HCT116 (cell line): Measurements from ENCODE around the gene PDK2. TPM values are rescaled to one million over a fixed set of nuclear protein-coding genes. Genes with fewer than 3 reads are reported as not detected.

Experiments used
- ATAC-seq: fragments of 200-7000 bp; cut with Tn5 transposase; 2 replicates; pipeline ENCODE4 v1.9.1; 2020; ENCODE audit warnings: mild to moderate bottlenecking, moderate library complexity
- BruUV-seq: library from RNA; stranded (reverse); fragments of 400-500 nt; replicated peaks from 2 replicates; lab custom pipeline; 2021; lab: Mats Ljungman, UMichigan
- CTCF ChIA-PET: fragments of 300-600 bp; sonication (Branson Sonifier 250); formaldehyde crosslinking; loops from one replicate; lab custom pipeline; 2021; ENCODE audit warnings: antibody characterized with exemption; lab: Charles Lee
- POLR2A ChIA-PET: fragments of 300-600, 350-600 bp; sonication (Branson Sonifier 250); formaldehyde crosslinking; loops from one replicate; lab custom pipeline; 2021; ENCODE audit warnings: antibody characterized with exemption; lab: Charles Lee
- RAD21 ChIA-PET, 2 experiments: fragments of 300-600 bp; sonication (Branson Sonifier 250); formaldehyde crosslinking; loops; one replicate each; lab custom pipeline; 2023; ENCODE audit warnings: low total read pairs in 2 of 2; ENCODE audit not compliant: uncharacterized antibody in 2 of 2, unreplicated experiment in 2 of 2, low non-redundant PET in 1 of 2; lab: Charles Lee
- DNase-seq: peaks from one replicate; pipeline ENCODE4 v3.0.0-alpha.2; 2010; ENCODE audit warnings: low read depth, low spot score
- H2AFZ ChIP-seq: fragments of 200-600 bp; shearing (Covaris generic), sonication (generic); 2 replicates; pipeline ENCODE4 v1.6.1; 2017; ENCODE audit warnings: low read depth, mixed run types, mixed read lengths, antibody characterized with exemption, low read length; ENCODE audit not compliant: poor library complexity, severe bottlenecking
- H3K27ac ChIP-seq: 2 replicates; pipeline ENCODE4 v1.5.1; 2012; ENCODE audit warnings: low read depth, low read length
- H3K27me3 ChIP-seq: fragments of 200-600 bp; sonication (generic); 2 replicates; pipeline ENCODE4 v1.6.1; 2016; ENCODE audit warnings: mixed run types, low read length, mixed read lengths; ENCODE audit not compliant: insufficient read depth
- H3K36me3 ChIP-seq, 2 experiments: fragments of 200-500 bp in 1 of 2; fragments of 200-600 bp in 1 of 2; sonication (Bioruptor generic) in 1 of 2; sonication (generic) in 1 of 2; 2 replicates each; pipeline versions ENCODE4 v1.5.1 to v1.6.1; 2014 to 2016; ENCODE audit warnings: low read length in 2 of 2, inconsistent platforms in 1 of 2, mixed read lengths in 1 of 2, mixed run types in 1 of 2; ENCODE audit not compliant: insufficient read depth in 2 of 2, control insufficient read depth in 1 of 2
- H3K4me1 ChIP-seq, 2 experiments: fragments of 200-600 bp in 1 of 2; sonication (generic) in 1 of 2; 2 replicates each; pipeline versions ENCODE4 v1.5.1 to v1.6.1; 2012 to 2017; ENCODE audit warnings: low read length in 2 of 2, inconsistent platforms in 1 of 2, mild to moderate bottlenecking in 1 of 2, mixed read lengths in 1 of 2, mixed run types in 1 of 2, moderate library complexity in 1 of 2; ENCODE audit not compliant: insufficient read depth in 2 of 2, control insufficient read depth in 1 of 2
- H3K4me2 ChIP-seq: fragments of 200-600 bp; sonication (generic); 2 replicates; pipeline ENCODE4 v1.6.1; 2017; ENCODE audit warnings: mixed run types, low read length, mixed read lengths
- H3K4me3 ChIP-seq, 2 experiments: fragments of 200-600 bp in 1 of 2; sonication (generic) in 1 of 2; replicated peaks in 1 of 2; 2 replicates each; pipeline ENCODE4 v1.5.1; 2011 to 2016; ENCODE audit warnings: low read length in 2 of 2, control low read depth in 1 of 2, low read depth in 1 of 2, mild to moderate bottlenecking in 1 of 2, mixed read lengths in 1 of 2, mixed run types in 1 of 2
- H3K79me2 ChIP-seq: fragments of 200-600 bp; sonication (generic); 2 replicates; pipeline ENCODE4 v1.6.1; 2017; ENCODE audit warnings: mild to moderate bottlenecking, mixed run types, low read length, moderate library complexity, mixed read lengths; ENCODE audit not compliant: insufficient read depth
- H3K9ac ChIP-seq: fragments of 200-600 bp; sonication (generic); 2 replicates; pipeline ENCODE4 v1.6.1; 2016; ENCODE audit warnings: low read length, mixed read lengths
- H3K9me2 ChIP-seq: fragments of 200-600 bp; sonication (generic), shearing (Covaris generic); 2 replicates; pipeline ENCODE4 v1.6.1; 2017; ENCODE audit warnings: mixed run types, mild to moderate bottlenecking, moderate library complexity; ENCODE audit not compliant: insufficient read depth
- H3K9me3 ChIP-seq, 2 experiments: fragments of 200-500 bp in 1 of 2; fragments of 200-600 bp in 1 of 2; sonication (Bioruptor generic) in 1 of 2; sonication (generic) in 1 of 2; 2 replicates each; pipeline ENCODE4 v1.6.1; 2014 to 2017; ENCODE audit warnings: low read length in 2 of 2, mixed read lengths in 2 of 2, inconsistent platforms in 1 of 2, low read depth in 1 of 2, mild to moderate bottlenecking in 1 of 2, mixed run types in 1 of 2, moderate library complexity in 1 of 2; ENCODE audit not compliant: control insufficient read depth in 1 of 2, insufficient read depth in 1 of 2
- H4K20me1 ChIP-seq: fragments of 200-600 bp; sonication (generic), shearing (Covaris generic); 2 replicates; pipeline ENCODE4 v1.6.1; 2017; ENCODE audit warnings: mixed run types, mild to moderate bottlenecking, moderate library complexity; ENCODE audit not compliant: insufficient read depth
- ATF3 ChIP-seq: IDR thresholded peaks from 2 replicates; pipeline ENCODE4 v1.6.1; 2012
- CEBPB ChIP-seq: IDR thresholded peaks from 2 replicates; pipeline ENCODE4 v1.6.1; 2012; ENCODE audit warnings: low read depth
- CTCF ChIP-seq, 3 experiments: fragments of 200-600 bp in 1 of 3; sonication (generic) in 1 of 3; IDR thresholded peaks in 2 of 3; conservative IDR thresholded peaks in 1 of 3; 2 replicates each; pipeline ENCODE4 v1.5.1; 2012 to 2017; ENCODE audit warnings: low read depth in 2 of 3, low read length in 2 of 3, antibody characterized with exemption in 1 of 3, borderline replicate concordance in 1 of 3, control low read depth in 1 of 3, mild to moderate bottlenecking in 1 of 3, mixed read lengths in 1 of 3, mixed run types in 1 of 3, moderate library complexity in 1 of 3; ENCODE audit not compliant: insufficient read depth in 1 of 3
- ELF1 ChIP-seq: IDR thresholded peaks from 2 replicates; pipeline ENCODE4 v1.6.1; 2012; ENCODE audit warnings: low read depth, borderline replicate concordance
- EZH2 ChIP-seq: fragments of 200-600 bp; sonication (generic); IDR thresholded peaks from 2 replicates; pipeline ENCODE4 v1.6.1; 2017; ENCODE audit warnings: antibody characterized with exemption, mixed run types
- EZH2phosphoT487 ChIP-seq: fragments of 200-600 bp; IDR thresholded peaks from 2 replicates; pipeline ENCODE4 v1.6.1; 2018; ENCODE audit warnings: antibody characterized with exemption, borderline replicate concordance
- POLR2A ChIP-seq: IDR thresholded peaks from 2 replicates; pipeline ENCODE4 v1.7.0; 2011; ENCODE audit warnings: borderline replicate concordance; ENCODE audit not compliant: insufficient read depth, insufficient read length; ENCODE audit errors: extremely low read depth
- POLR2AphosphoS5 ChIP-seq: IDR thresholded peaks from 2 replicates; pipeline ENCODE4 v1.6.1; 2011; ENCODE audit warnings: mild to moderate bottlenecking, low read depth, low read length, moderate library complexity
- SIN3A ChIP-seq: IDR thresholded peaks from 2 replicates; pipeline ENCODE4 v1.6.1; 2012; ENCODE audit warnings: low read depth
- SRF ChIP-seq: IDR thresholded peaks from 2 replicates; pipeline ENCODE4 v1.6.1; 2012; ENCODE audit warnings: low read depth
- TCF7L2 ChIP-seq: IDR thresholded peaks from 2 replicates; pipeline ENCODE4 v1.7.0; 2011; ENCODE audit warnings: borderline replicate concordance, inconsistent platforms; ENCODE audit not compliant: insufficient read depth, insufficient read length; ENCODE audit errors: extremely low read depth
- ZNF274 ChIP-seq: fragments of 200-500 bp; sonication (Bioruptor generic); IDR thresholded peaks from 2 replicates; pipeline ENCODE4 v1.6.1; 2014; ENCODE audit warnings: mild to moderate bottlenecking, low read depth, low read length, inconsistent platforms
- intact Hi-C: fragments of 100-400 bp; cut with micrococcal nuclease; formaldehyde crosslinking; loops from 2 replicates; pipeline ENCODE4 v1.10.0; 2022
- total RNA-seq: library from RNA; stranded (reverse); gene quantifications from one replicate; pipeline ENCODE4 v1.2.1, GENCODE V29; 2021; ENCODE audit not compliant: unreplicated experiment
- TF ChIP-seq, protein P1 (sequence below): IDR thresholded peaks from 2 replicates; pipeline ENCODE4 v1.6.1; 2012; ENCODE audit warnings: low read depth

PDK2 gene
- total RNA-seq, 1 experiment from 2014 or later = 39.1 TPM

DNA sequence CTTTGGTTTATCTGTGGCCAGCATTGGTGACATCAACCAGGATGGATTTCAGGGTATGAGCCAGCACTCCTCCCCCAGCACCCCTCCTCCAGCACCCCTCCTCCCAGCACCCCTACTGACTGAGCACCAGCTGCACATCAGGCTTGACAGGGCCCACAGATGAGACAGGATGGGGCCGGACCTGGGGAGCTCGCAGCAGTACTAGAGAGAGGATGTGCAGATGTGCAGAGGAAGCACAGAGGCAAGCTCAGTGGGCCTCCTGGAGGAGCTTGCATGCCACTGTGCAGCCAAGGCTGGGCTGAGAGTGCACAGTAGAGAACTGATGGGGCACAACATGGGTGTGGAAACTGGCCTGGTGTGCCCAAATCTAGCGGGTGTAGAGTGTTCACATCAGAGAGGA lies 23.0 kb upstream of the PDK2 start:
- H3K9ac ChIP-seq = no peak overlapping the region
- peaks cover 81 to 91% of the 10 kb centered on the region in 2 experiments for H3K36me3 ChIP-seq
- TF ChIP-seq ATF3 = no peak
- no peak for TF ChIP-seq ELF1
- TF ChIP-seq SRF = no peak
- TF ChIP-seq TCF7L2 = no peak
- no peak for TF ChIP-seq EZH2phosphoT487
- no peak for TF ChIP-seq POLR2A
- no peak for TF ChIP-seq CTCF (IDR thresholded peaks at IDR 0.05 in 2 of 3, conservative IDR thresholded peaks at IDR 0.05 in 1 of 3; ENCODE audit: borderline replicate concordance in 1 of 3, insufficient read depth in 1 of 3, low read depth in 2 of 3, low read length in 2 of 3)
- TF ChIP-seq, protein P1, sequence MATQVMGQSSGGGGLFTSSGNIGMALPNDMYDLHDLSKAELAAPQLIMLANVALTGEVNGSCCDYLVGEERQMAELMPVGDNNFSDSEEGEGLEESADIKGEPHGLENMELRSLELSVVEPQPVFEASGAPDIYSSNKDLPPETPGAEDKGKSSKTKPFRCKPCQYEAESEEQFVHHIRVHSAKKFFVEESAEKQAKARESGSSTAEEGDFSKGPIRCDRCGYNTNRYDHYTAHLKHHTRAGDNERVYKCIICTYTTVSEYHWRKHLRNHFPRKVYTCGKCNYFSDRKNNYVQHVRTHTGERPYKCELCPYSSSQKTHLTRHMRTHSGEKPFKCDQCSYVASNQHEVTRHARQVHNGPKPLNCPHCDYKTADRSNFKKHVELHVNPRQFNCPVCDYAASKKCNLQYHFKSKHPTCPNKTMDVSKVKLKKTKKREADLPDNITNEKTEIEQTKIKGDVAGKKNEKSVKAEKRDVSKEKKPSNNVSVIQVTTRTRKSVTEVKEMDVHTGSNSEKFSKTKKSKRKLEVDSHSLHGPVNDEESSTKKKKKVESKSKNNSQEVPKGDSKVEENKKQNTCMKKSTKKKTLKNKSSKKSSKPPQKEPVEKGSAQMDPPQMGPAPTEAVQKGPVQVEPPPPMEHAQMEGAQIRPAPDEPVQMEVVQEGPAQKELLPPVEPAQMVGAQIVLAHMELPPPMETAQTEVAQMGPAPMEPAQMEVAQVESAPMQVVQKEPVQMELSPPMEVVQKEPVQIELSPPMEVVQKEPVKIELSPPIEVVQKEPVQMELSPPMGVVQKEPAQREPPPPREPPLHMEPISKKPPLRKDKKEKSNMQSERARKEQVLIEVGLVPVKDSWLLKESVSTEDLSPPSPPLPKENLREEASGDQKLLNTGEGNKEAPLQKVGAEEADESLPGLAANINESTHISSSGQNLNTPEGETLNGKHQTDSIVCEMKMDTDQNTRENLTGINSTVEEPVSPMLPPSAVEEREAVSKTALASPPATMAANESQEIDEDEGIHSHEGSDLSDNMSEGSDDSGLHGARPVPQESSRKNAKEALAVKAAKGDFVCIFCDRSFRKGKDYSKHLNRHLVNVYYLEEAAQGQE = no peak
- no peak for TF ChIP-seq EZH2
- no peak for TF ChIP-seq CEBPB
- no peak for TF ChIP-seq SIN3A
- no peak for TF ChIP-seq POLR2AphosphoS5
- TF ChIP-seq ZNF274 = no peak
- DNase-seq (no peak), ATAC-seq (no peak)
- POLR2A ChIA-PET = no interaction called here
- CTCF ChIA-PET = no interaction called here
- H3K9me3 ChIP-seq = no peaks in the 10 kb centered on the region
- no peaks in the 10 kb centered on the region for H4K20me1 ChIP-seq
- H3K4me2 ChIP-seq = no peak overlapping the region
- intact Hi-C loops = no loop called here
- no peak overlapping the region for H3K27ac ChIP-seq
- H2AFZ ChIP-seq = no peak overlapping the region
- RAD21 ChIA-PET = no interaction called here
- peaks cover 1 to 5% of the 10 kb centered on the region in 2 experiments; a peak in 2 of 4 replicates for H3K4me1 ChIP-seq
- no peaks in the 10 kb centered on the region for H3K9me2 ChIP-seq
- H3K4me3 ChIP-seq = no peak overlapping the region
- H3K79me2 ChIP-seq = peaks cover 66% of the 10 kb centered on the region
- no peaks in the 10 kb centered on the region for H3K27me3 ChIP-seq
- BruUV-seq = no TSS peak
